RWPE2 (cell line): ENCODE data around the gene DALRD3.
A peak's percentile ranks its signal among the peaks of the same experiment; 100 is the strongest.

Experiments
- ATAC-seq: fragments of 200-7000 bp; cut with Tn5 transposase; 3 replicates; pipeline ENCODE4 v1.9.1; 2021; ENCODE audit warnings: low read depth
- DNase-seq: peaks from one replicate; pipeline ENCODE4 v3.0.0-alpha.2; 2020; ENCODE audit warnings: low spot score
- H3K27ac ChIP-seq: fragments of 450-650 bp; 2 replicates; pipeline ENCODE4 v1.5.1; 2017; ENCODE audit warnings: mild to moderate bottlenecking; ENCODE audit not compliant: poor library complexity, severe bottlenecking
- H3K27me3 ChIP-seq: fragments of 250-450 bp; sonication (Bioruptor Pico); 2 replicates; pipeline ENCODE4 v1.5.1; 2021; ENCODE audit warnings: mild to moderate bottlenecking, moderate library complexity; ENCODE audit not compliant: insufficient read depth, poor library complexity, severe bottlenecking
- H3K36me3 ChIP-seq: fragments of 250-450 bp; sonication (Bioruptor Pico); 2 replicates; pipeline ENCODE4 v1.5.1; 2020; ENCODE audit warnings: low read depth, mild to moderate bottlenecking, moderate library complexity
- H3K4me1 ChIP-seq: fragments of 250-450 bp; sonication (Bioruptor Pico); 2 replicates; pipeline ENCODE4 v1.5.1; 2021; ENCODE audit warnings: mild to moderate bottlenecking, moderate library complexity; ENCODE audit not compliant: insufficient read depth, poor library complexity, severe bottlenecking
- H3K4me3 ChIP-seq: fragments of 250-450 bp; sonication (Bioruptor Pico); 2 replicates; pipeline ENCODE4 v1.5.1; 2021; ENCODE audit warnings: mild to moderate bottlenecking, moderate library complexity; ENCODE audit not compliant: severe bottlenecking
- H3K9me3 ChIP-seq: fragments of 250-450 bp; sonication (Bioruptor Pico); 2 replicates; pipeline ENCODE4 v1.5.1; 2021; ENCODE audit warnings: mild to moderate bottlenecking, moderate library complexity; ENCODE audit not compliant: severe bottlenecking
- TF ChIP-seq, protein P1 (sequence below): fragments of 450-650 bp; IDR thresholded peaks from one replicate; pipeline ENCODE4 v1.5.1; 2017; ENCODE audit warnings: mild to moderate bottlenecking, moderate library complexity; ENCODE audit not compliant: poor library complexity, severe bottlenecking

Gene DALRD3

DNA sequence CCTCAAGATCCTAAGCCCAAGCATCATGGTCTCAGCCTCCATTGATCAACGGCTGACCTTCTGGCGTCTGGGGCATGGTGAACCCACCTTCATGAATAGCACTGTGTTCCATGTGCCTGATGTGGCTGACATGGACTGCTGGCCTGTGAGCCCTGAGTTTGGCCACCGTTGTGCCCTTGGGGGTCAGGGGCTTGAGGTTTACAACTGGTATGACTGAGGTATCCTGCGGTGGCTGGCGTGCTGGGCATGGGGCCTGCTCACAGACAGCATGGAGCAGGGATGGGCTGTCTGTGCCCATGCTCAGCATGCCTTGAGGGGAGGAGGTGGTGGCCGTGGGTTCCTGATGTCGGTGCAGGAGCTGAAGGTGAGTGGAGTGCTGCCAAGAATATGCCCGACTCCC, 3.3 kb downstream of the DALRD3 start:
- no peak for ATAC-seq
- Histone ChIP-seq H3K27me3 (no peaks in the 10 kb centered on the region), H3K4me1 (peaks cover 4% of the 10 kb centered on the region), H3K36me3 (peaks cover 58% of the 10 kb centered on the region), H3K9me3 (no peaks in the 10 kb centered on the region), H3K4me3 (no peak overlapping the region), H3K27ac (no peak overlapping the region)
- no peak for DNase-seq
- TF ChIP-seq, protein P1, sequence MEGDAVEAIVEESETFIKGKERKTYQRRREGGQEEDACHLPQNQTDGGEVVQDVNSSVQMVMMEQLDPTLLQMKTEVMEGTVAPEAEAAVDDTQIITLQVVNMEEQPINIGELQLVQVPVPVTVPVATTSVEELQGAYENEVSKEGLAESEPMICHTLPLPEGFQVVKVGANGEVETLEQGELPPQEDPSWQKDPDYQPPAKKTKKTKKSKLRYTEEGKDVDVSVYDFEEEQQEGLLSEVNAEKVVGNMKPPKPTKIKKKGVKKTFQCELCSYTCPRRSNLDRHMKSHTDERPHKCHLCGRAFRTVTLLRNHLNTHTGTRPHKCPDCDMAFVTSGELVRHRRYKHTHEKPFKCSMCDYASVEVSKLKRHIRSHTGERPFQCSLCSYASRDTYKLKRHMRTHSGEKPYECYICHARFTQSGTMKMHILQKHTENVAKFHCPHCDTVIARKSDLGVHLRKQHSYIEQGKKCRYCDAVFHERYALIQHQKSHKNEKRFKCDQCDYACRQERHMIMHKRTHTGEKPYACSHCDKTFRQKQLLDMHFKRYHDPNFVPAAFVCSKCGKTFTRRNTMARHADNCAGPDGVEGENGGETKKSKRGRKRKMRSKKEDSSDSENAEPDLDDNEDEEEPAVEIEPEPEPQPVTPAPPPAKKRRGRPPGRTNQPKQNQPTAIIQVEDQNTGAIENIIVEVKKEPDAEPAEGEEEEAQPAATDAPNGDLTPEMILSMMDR = no peak

DNA sequence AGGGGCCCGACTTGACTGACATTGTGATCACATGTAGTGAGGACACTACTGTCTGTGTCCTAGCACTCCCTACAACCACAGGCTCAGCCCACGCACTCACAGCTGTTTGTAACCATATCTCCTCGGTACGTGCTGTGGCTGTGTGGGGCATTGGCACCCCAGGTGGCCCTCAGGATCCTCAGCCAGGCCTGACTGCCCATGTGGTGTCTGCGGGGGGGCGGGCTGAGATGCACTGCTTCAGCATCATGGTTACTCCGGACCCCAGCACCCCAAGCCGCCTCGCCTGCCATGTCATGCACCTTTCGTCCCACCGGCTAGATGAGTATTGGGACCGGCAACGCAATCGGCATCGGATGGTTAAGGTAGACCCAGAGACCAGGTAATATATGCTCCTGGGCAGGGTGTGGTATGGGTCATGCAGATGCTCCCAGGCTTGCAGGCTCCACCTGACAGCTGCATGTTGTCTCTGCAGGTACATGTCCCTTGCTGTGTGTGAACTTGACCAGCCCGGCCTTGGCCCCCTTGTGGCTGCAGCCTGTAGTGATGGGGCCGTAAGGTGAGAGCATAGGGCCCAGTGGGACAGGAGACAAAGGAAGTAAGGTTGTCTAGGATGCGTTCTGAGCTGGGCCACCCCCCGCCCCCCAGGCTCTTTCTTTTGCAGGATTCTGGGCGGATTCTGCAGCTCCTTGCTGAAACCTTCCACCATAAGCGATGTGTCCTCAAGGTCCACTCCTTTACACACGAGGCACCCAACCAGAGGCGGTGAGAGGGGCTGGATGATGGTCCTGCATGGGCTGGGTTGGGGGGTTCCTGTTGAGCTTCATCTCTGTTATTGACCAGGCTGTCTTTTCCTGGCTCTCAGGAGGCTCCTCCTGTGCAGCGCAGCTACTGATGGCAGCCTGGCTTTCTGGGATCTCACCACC, 4.4 kb downstream of the DALRD3 start:
- peak; percentile 33; the same call in 2 of the 3 replicates for ATAC-seq
- no peaks in the 10 kb centered on the region for H3K4me1 ChIP-seq
- TF ChIP-seq, protein P1 = peak; percentile 54
- peaks cover 58% of the 10 kb centered on the region for H3K36me3 ChIP-seq
- H3K27ac ChIP-seq = no peak overlapping the region
- H3K4me3 ChIP-seq = no peak overlapping the region
- no peak for DNase-seq
- H3K27me3 ChIP-seq = no peaks in the 10 kb centered on the region
- H3K9me3 ChIP-seq = no peaks in the 10 kb centered on the region

DNA sequence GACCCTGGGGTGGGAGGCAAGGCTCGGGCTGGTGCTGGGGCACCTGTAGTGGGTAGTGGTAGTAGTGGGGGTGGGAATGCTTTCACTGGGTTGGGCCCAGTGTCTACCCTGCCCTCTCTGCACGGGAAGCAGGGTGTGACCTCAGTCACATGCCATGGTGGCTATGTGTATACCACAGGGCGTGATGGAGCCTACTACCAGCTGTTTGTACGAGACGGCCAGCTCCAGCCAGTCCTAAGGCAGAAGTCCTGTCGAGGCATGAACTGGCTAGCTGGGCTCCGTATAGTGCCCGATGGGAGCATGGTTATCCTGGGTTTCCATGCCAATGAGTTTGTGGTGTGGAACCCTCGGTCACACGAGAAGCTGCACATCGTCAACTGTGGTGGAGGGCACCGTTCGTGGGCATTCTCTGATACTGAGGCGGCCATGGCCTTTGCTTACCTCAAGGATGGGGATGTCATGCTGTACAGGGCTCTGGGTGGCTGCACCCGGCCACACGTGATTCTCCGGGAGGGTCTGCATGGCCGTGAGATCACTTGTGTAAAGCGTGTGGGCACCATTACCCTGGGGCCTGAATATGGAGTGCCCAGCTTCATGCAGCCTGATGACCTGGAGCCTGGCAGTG, 5.2 kb downstream of the DALRD3 start:
- TF ChIP-seq, protein P1 = no peak

DNA sequence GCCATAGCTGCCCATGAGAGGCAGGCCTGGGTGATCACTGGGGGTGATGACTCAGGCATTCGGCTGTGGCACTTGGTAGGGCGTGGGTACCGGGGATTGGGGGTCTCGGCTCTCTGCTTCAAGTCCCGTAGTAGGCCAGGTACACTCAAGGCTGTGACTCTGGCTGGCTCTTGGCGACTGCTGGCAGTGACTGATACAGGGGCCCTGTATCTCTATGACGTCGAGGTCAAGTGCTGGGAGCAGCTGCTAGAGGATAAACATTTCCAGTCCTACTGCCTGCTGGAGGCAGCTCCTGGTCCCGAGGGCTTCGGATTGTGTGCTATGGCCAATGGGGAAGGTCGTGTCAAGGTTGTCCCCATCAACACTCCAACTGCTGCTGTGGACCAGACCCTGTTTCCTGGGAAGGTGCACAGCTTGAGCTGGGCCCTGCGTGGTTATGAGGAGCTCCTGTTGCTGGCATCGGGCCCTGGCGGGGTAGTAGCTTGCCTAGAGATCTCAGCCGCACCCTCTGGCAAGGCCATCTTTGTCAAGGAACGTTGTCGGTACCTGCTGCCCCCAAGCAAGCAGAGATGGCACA, 5.9 kb downstream of the DALRD3 start:
- no peak overlapping the region for H3K4me3 ChIP-seq
- H3K9me3 ChIP-seq = no peaks in the 10 kb centered on the region
- TF ChIP-seq, protein P1 = no peak
- ATAC-seq = no peak
- no peaks in the 10 kb centered on the region for H3K4me1 ChIP-seq
- peaks cover 66% of the 10 kb centered on the region for H3K36me3 ChIP-seq
- no peaks in the 10 kb centered on the region for H3K27me3 ChIP-seq
- no peak overlapping the region for H3K27ac ChIP-seq
- DNase-seq = no peak

More for the DNA sequence above, 5.2 kb downstream of the DALRD3 start:
- Histone ChIP-seq H3K27ac (no peak overlapping the region), H3K9me3 (no peaks in the 10 kb centered on the region), H3K36me3 (peaks cover 63% of the 10 kb centered on the region), H3K27me3 (no peaks in the 10 kb centered on the region), H3K4me1 (no peaks in the 10 kb centered on the region), H3K4me3 (no peak overlapping the region)
- DNase-seq (no peak), ATAC-seq (no peak)
